Ammon's horn (tissue), 1 donor: Measurements from ENCODE around the gene DNAJC18.

ENCODE experiments used
- DNase-seq: peaks from one replicate; pipeline ENCODE4 v3.0.0-alpha.2; 2016; ENCODE audit warnings: low spot score

Gene DNAJC18

GRCh38 chr5:139403418-139403786 is 35.9 kb downstream of the DNAJC18 start:
- DNase-seq = no peak

GRCh38 chr5:139402561-139403158 is 36.7 kb downstream of the DNAJC18 start:
- DNase-seq = no peak

GRCh38 chr5:139401546-139401945 is 37.8 kb downstream of the DNAJC18 start:
- DNase-seq = no peak

GRCh38 chr5:139399501-139400121 is 39.7 kb downstream of the DNAJC18 start:
- no peak for DNase-seq

GRCh38 chr5:139397921-139398320 is 41.4 kb downstream of the DNAJC18 start:
- no peak for DNase-seq

- no peak for DNase-seq
These were observed 42.6 kb downstream of the DNAJC18 start for GRCh38 chr5:139396691-139397090.

GRCh38 chr5:139395844-139396640 is 43.3 kb downstream of the DNAJC18 start:
- DNase-seq = no peak

- no peak for DNase-seq
These were observed 44.4 kb downstream of the DNAJC18 start, which contains the start of gene PROB1 for GRCh38 chr5:139394654-139395566. Gene PROB1 (minus strand): TSS chr5:139395104. CDS start chr5:139395081, 23 bp downstream.

GRCh38 chr5:139394123-139394653 is 45.1 kb downstream of the DNAJC18 start:
- no peak for DNase-seq

GRCh38 chr5:139393497-139394122 is 45.7 kb downstream of the DNAJC18 start:
- no peak for DNase-seq

GRCh38 chr5:139392678-139393496 is 46.4 kb downstream of the DNAJC18 start:
- no peak for DNase-seq

GRCh38 chr5:139392324-139392677 is 47.0 kb downstream of the DNAJC18 start:
- no peak for DNase-seq

GRCh38 chr5:139391570-139392323 is 47.6 kb downstream of the DNAJC18 start:
- DNase-seq = no peak

GRCh38 chr5:139390639-139391569 is 48.4 kb downstream of the DNAJC18 start:
- DNase-seq = no peak

GRCh38 chr5:139389701-139390638 is 49.4 kb downstream of the DNAJC18 start, which contains the start of gene MZB1:
Gene MZB1 (minus strand): TSS chr5:139389913. CDS start chr5:139389856, 57 bp downstream.
- no peak for DNase-seq

GRCh38 chr5:139388198-139388821 is 51.0 kb downstream of the DNAJC18 start:
- DNase-seq = no peak
